ENCODE measurements around the gene SNX6. TPM values are rescaled to one million over a fixed set of nuclear protein-coding genes. Genes with fewer than 3 reads are reported as not detected.
A peak's percentile ranks its signal among the peaks of the same experiment; 100 is the strongest.

The SNX6 gene
- total and polyA plus RNA-seq, 8 donors = 71.3 to 123 (median 107) TPM

- DNase-seq (no peak), ATAC-seq (peak; percentile 61)
- Histone ChIP-seq H3K27me3 (no peaks in the 10 kb centered on the region), H3K4me1 (peaks cover 0 to 6% of the 10 kb centered on the region in 2 donors), H3K9me3 (no peaks in the 10 kb centered on the region), H3K27ac (peak overlapping the region in 1 of 2 donors; percentile 83), H3K4me3 (no peak overlapping the region), H3K36me3 (peaks cover 0 to 100% of the 10 kb centered on the region in 2 donors)
- no peak for TF ChIP-seq CTCF (IDR thresholded peaks at IDR 0.05)
- intact Hi-C loops (cut with DNase I) = no loop called here
Observed at GRCh38 chr14:34604995-34605394, 25.0 kb downstream of the SNX6 start.

- Histone ChIP-seq H3K27ac (no peak overlapping the region), H3K9me3 (no peaks in the 10 kb centered on the region), H3K4me3 (no peak overlapping the region), H3K36me3 (peaks cover 0 to 100% of the 10 kb centered on the region in 2 donors), H3K4me1 (no peaks in the 10 kb centered on the region), H3K27me3 (no peaks in the 10 kb centered on the region)
- ATAC-seq (no peak), DNase-seq (no peak)
- no peak for TF ChIP-seq CTCF (IDR thresholded peaks at IDR 0.05)
- intact Hi-C loops (cut with DNase I) = no loop called here
Observed at GRCh38 chr14:34596891-34597290, 33.1 kb downstream of the SNX6 start.

- Histone ChIP-seq H3K4me1 (no peaks in the 10 kb centered on the region), H3K9me3 (no peaks in the 10 kb centered on the region), H3K4me3 (no peak overlapping the region), H3K36me3 (peaks cover 0 to 100% of the 10 kb centered on the region in 2 donors), H3K27ac (no peak overlapping the region), H3K27me3 (no peaks in the 10 kb centered on the region)
- DNase-seq = no peak
- no peak for ATAC-seq
- intact Hi-C loops (cut with DNase I) = no loop called here
- no peak for TF ChIP-seq CTCF (IDR thresholded peaks at IDR 0.05)
Observed at GRCh38 chr14:34593740-34594375, 36.1 kb downstream of the SNX6 start.

GRCh38 chr14:34592623-34593022, 37.3 kb downstream of the SNX6 start:
- Histone ChIP-seq H3K4me1 (no peaks in the 10 kb centered on the region), H3K9me3 (no peaks in the 10 kb centered on the region), H3K27ac (no peak overlapping the region), H3K4me3 (no peak overlapping the region), H3K27me3 (no peaks in the 10 kb centered on the region), H3K36me3 (peaks cover 0 to 100% of the 10 kb centered on the region in 2 donors)
- no peak for ATAC-seq
- intact Hi-C loops (cut with DNase I) = no loop called here
- no peak for DNase-seq
- TF ChIP-seq CTCF (IDR thresholded peaks at IDR 0.05) = no peak

- ATAC-seq = no peak
- Histone ChIP-seq H3K36me3 (peaks cover 0 to 99% of the 10 kb centered on the region in 2 donors), H3K4me3 (no peak overlapping the region), H3K9me3 (no peaks in the 10 kb centered on the region), H3K4me1 (no peaks in the 10 kb centered on the region), H3K27ac (no peak overlapping the region), H3K27me3 (no peaks in the 10 kb centered on the region)
- intact Hi-C loops (cut with DNase I) = no loop called here
- TF ChIP-seq CTCF (IDR thresholded peaks at IDR 0.05) = no peak
- DNase-seq = no peak
Observed at GRCh38 chr14:34583525-34583924, 46.4 kb downstream of the SNX6 start.

All from left lung (tissue), 10 donors.